Central memory CD8-positive, alpha-beta T cell (primary cell): ENCODE results near the gene CDV3.

Experiments
- ATAC-seq: fragments of 150-1000 bp; cut with Tn5 transposase; replicated peaks from 2 replicates; pipeline ENCODE4 v1.10.0; 2022; ENCODE audit warnings: mild to moderate bottlenecking, moderate FRiP score, moderate number of reproducible peaks; ENCODE audit not compliant: poor library complexity, severe bottlenecking; ENCODE audit errors: extremely low read depth
- DNase-seq, 2 donors: peaks; one replicate each; pipeline ENCODE4 v3.0.0; 2021; ENCODE audit warnings: low spot score in 2 of 2
- H3K27ac Mint-ChIP-seq: one replicate; pipeline ENCODE4 v1.8.0; 2022; ENCODE audit warnings: low read depth, mild to moderate bottlenecking, moderate library complexity, mixed read lengths
- H3K27me3 Mint-ChIP-seq: one replicate; pipeline ENCODE4 v1.8.0; 2022; ENCODE audit warnings: mixed read lengths
- H3K36me3 Mint-ChIP-seq: one replicate; pipeline ENCODE4 v1.8.0; 2022; ENCODE audit warnings: mild to moderate bottlenecking, moderate library complexity, mixed read lengths; ENCODE audit not compliant: insufficient read depth
- H3K4me1 Mint-ChIP-seq: one replicate; pipeline ENCODE4 v1.8.0; 2022; ENCODE audit warnings: mixed read lengths
- H3K4me3 Mint-ChIP-seq: one replicate; pipeline ENCODE4 v1.8.0; 2022; ENCODE audit warnings: mild to moderate bottlenecking, moderate library complexity, mixed read lengths
- H3K9me3 Mint-ChIP-seq: one replicate; pipeline ENCODE4 v1.8.0; 2022; ENCODE audit warnings: mixed read lengths

Gene CDV3

GRCh38 chr3:133593243-133593642 is 19.8 kb downstream of the CDV3 start:
- Mint-ChIP-seq H3K27ac (peak overlapping the region; percentile 74), H3K4me3 (no peak overlapping the region), H3K27me3 (no peaks in the 10 kb centered on the region), H3K36me3 (peaks cover 19% of the 10 kb centered on the region), H3K4me1 (peaks cover 22% of the 10 kb centered on the region), H3K9me3 (no peaks in the 10 kb centered on the region)
- ATAC-seq: no peak
- no peak for DNase-seq

DNA sequence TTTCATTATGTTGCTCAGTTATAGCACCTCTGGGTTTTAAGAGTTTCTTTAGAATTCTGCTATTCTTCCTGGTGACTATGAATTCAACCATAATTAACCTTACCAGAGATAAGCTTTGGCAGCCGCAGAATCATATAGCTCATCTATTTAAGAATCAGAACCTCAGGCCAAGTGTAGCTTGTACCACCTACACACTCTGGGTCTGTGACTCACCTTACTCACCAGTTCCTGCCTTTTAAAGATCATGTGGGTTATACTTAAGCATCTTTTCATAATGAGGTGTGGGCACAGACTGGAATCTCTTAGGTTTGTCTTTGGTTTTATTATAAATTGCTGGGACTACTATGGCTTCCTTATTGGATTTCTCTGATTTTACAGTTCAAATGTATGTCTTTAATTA is 21.9 kb downstream of the CDV3 start:
- Mint-ChIP-seq H3K4me1 (peaks cover 7% of the 10 kb centered on the region), H3K4me3 (no peak overlapping the region), H3K27ac (peak overlapping the region; percentile 36), H3K36me3 (peaks cover 2% of the 10 kb centered on the region), H3K9me3 (no peaks in the 10 kb centered on the region), H3K27me3 (no peaks in the 10 kb centered on the region)
- no peak for DNase-seq
- no peak for ATAC-seq

- ATAC-seq (no peak), DNase-seq (no peak)
- Mint-ChIP-seq H3K4me3 (no peak overlapping the region), H3K27ac (no peak overlapping the region), H3K36me3 (peaks cover 7% of the 10 kb centered on the region), H3K9me3 (no peaks in the 10 kb centered on the region), H3K27me3 (no peaks in the 10 kb centered on the region), H3K4me1 (peaks cover under 1% of the 10 kb centered on the region)
These were observed 24.9 kb downstream of the CDV3 start for GRCh38 chr3:133598405-133598804.

DNA sequence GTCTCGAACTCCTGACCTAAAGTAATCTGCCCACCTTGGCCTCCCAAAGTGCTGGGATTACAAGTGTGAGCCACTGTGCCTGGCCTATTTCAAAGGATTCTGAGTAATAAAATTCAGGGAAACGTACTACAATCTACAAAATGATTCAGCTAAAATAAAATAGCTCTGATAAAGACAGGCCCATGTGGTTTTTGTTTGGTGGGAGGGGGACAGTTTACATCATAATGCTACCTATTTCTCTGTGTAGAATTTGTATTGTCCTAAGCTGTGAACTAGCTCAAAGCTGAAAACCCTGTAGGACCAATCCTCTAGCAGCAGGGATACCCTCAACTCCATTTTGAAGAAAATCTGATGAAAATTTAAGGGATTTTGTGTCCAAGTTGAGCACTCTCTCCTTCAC is 25.8 kb downstream of the CDV3 start:
- DNase-seq (no peak), ATAC-seq (no peak)
- H3K4me1 Mint-ChIP-seq: no peaks in the 10 kb centered on the region
- H3K27ac Mint-ChIP-seq: no peak overlapping the region
- H3K4me3 Mint-ChIP-seq: no peak overlapping the region
- H3K9me3 Mint-ChIP-seq: no peaks in the 10 kb centered on the region
- H3K27me3 Mint-ChIP-seq: no peaks in the 10 kb centered on the region
- H3K36me3 Mint-ChIP-seq: peaks cover 7% of the 10 kb centered on the region

- no peak for ATAC-seq
- H3K9me3 Mint-ChIP-seq: no peaks in the 10 kb centered on the region
- H3K27ac Mint-ChIP-seq: no peak overlapping the region
- no peak for DNase-seq
- peaks cover 8% of the 10 kb centered on the region for H3K36me3 Mint-ChIP-seq
- no peaks in the 10 kb centered on the region for H3K4me1 Mint-ChIP-seq
- no peaks in the 10 kb centered on the region for H3K27me3 Mint-ChIP-seq
- H3K4me3 Mint-ChIP-seq: no peak overlapping the region
These were observed 27.1 kb downstream of the CDV3 start for GRCh38 chr3:133600572-133601081.

GRCh38 chr3:133606342-133606741 is 32.9 kb downstream of the CDV3 start:
- H3K27me3 Mint-ChIP-seq: no peaks in the 10 kb centered on the region
- DNase-seq: no peak
- ATAC-seq: no peak
- H3K4me3 Mint-ChIP-seq: no peak overlapping the region
- H3K27ac Mint-ChIP-seq: no peak overlapping the region
- H3K9me3 Mint-ChIP-seq: no peaks in the 10 kb centered on the region
- no peaks in the 10 kb centered on the region for H3K4me1 Mint-ChIP-seq
- peaks cover 35% of the 10 kb centered on the region for H3K36me3 Mint-ChIP-seq

DNA sequence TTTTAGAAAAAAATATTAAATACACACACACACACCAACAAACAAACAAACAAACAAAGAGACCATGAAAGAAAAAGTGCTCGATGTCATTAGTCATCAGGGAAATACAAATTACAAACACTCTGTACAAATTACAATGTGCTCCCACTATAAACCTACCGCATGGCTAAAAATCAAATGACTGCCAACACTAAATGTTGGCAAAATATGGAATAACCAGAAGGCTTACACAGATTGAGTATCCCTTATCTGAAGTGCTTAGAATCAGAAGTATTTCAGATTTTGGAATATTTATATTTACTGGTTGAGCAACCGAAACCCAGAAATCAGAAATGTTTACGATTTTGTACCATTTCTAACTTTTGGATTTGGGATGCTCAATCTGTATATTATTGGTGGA is 33.4 kb downstream of the CDV3 start:
- H3K4me3 Mint-ChIP-seq: no peak overlapping the region
- no peak overlapping the region for H3K27ac Mint-ChIP-seq
- no peaks in the 10 kb centered on the region for H3K4me1 Mint-ChIP-seq
- no peaks in the 10 kb centered on the region for H3K9me3 Mint-ChIP-seq
- DNase-seq: no peak
- no peak for ATAC-seq
- no peaks in the 10 kb centered on the region for H3K27me3 Mint-ChIP-seq
- H3K36me3 Mint-ChIP-seq: peaks cover 36% of the 10 kb centered on the region

GRCh38 chr3:133607816-133608215 is 34.3 kb downstream of the CDV3 start:
- Mint-ChIP-seq H3K27me3 (no peaks in the 10 kb centered on the region), H3K4me3 (no peak overlapping the region), H3K27ac (no peak overlapping the region), H3K36me3 (peaks cover 37% of the 10 kb centered on the region), H3K9me3 (no peaks in the 10 kb centered on the region), H3K4me1 (no peaks in the 10 kb centered on the region)
- DNase-seq (no peak), ATAC-seq (no peak)

DNA sequence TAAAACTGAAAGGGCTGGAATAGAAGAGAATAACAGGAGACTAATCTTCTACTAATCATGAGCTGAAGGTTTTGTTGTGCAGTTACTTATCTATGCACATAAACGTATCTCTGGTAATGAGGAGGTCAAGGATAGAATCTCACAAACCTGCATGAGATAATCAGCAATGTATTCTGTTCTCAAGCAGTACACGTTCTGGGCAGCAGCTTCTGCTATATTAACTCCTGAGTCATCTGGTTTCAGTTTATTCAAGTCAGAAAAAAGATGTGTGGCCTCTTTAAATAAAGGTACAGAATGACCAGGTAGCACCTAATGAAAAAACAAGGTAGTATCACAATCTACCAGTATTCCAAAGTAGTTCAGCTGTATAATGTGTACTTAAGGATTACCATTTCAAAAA is 34.9 kb downstream of the CDV3 start:
- H3K4me3 Mint-ChIP-seq: no peak overlapping the region
- H3K9me3 Mint-ChIP-seq: no peaks in the 10 kb centered on the region
- no peak for ATAC-seq
- DNase-seq: no peak
- no peaks in the 10 kb centered on the region for H3K4me1 Mint-ChIP-seq
- peaks cover 40% of the 10 kb centered on the region for H3K36me3 Mint-ChIP-seq
- H3K27ac Mint-ChIP-seq: no peak overlapping the region
- H3K27me3 Mint-ChIP-seq: no peaks in the 10 kb centered on the region

DNA sequence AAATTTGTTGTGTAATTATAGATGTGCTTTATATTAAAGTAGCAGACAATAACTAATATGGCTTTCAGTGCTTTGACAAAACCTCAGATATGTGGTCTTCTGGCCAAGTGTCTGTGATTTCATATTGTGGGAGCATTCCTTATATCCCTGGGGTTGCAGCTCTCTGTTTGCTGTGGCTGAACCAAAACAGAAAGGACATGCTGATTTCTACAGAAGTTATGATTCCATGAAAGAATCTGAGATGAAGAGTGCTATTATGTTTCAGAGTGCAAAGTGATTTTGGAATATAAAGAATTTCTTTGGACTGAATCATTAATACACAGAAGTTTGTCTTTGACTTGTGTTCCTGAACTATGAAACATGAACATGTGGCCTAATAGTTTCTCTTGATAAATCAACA is 36.5 kb downstream of the CDV3 start:
- no peaks in the 10 kb centered on the region for H3K27me3 Mint-ChIP-seq
- H3K9me3 Mint-ChIP-seq: no peaks in the 10 kb centered on the region
- H3K36me3 Mint-ChIP-seq: peaks cover 41% of the 10 kb centered on the region
- no peak overlapping the region for H3K27ac Mint-ChIP-seq
- H3K4me1 Mint-ChIP-seq: no peaks in the 10 kb centered on the region
- ATAC-seq (no peak), DNase-seq (no peak)
- no peak overlapping the region for H3K4me3 Mint-ChIP-seq

- no peak for DNase-seq
- Mint-ChIP-seq H3K27me3 (no peaks in the 10 kb centered on the region), H3K4me3 (no peak overlapping the region), H3K27ac (no peak overlapping the region), H3K9me3 (no peaks in the 10 kb centered on the region), H3K4me1 (no peaks in the 10 kb centered on the region), H3K36me3 (peaks cover 46% of the 10 kb centered on the region)
- no peak for ATAC-seq
These were observed 38.0 kb downstream of the CDV3 start for GRCh38 chr3:133611534-133611933.

- no peaks in the 10 kb centered on the region for H3K9me3 Mint-ChIP-seq
- H3K27me3 Mint-ChIP-seq: no peaks in the 10 kb centered on the region
- ATAC-seq (no peak), DNase-seq (no peak)
- H3K4me1 Mint-ChIP-seq: no peaks in the 10 kb centered on the region
- H3K36me3 Mint-ChIP-seq: peaks cover 61% of the 10 kb centered on the region
- no peak overlapping the region for H3K4me3 Mint-ChIP-seq
- H3K27ac Mint-ChIP-seq: no peak overlapping the region
These were observed 46.7 kb downstream of the CDV3 start for GRCh38 chr3:133620066-133620784.

DNA sequence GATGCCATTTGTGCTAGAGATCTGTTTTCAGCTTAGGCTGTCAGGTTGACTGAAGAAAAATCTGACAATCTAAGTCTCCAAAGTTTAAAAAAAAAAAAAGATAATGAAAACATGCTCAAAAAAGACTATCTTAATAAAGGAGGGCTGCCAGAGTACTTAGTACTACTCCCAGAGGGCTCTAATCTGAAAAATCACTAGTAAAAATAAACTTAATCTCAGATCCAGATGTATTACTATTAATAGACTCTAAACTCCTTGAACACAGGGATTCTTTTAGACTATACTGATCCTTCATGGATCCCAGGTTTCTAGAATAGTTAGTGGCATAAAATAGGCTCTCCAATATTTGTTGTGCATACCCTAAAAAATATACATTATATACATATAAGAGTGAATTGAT is 54.3 kb downstream of the CDV3 start:
- DNase-seq: no peak
- H3K27ac Mint-ChIP-seq: no peak overlapping the region
- peaks cover 47% of the 10 kb centered on the region for H3K36me3 Mint-ChIP-seq

More for the DNA sequence above, 54.3 kb downstream of the CDV3 start:
- ATAC-seq: no peak
- no peak overlapping the region for H3K4me3 Mint-ChIP-seq
- no peaks in the 10 kb centered on the region for H3K9me3 Mint-ChIP-seq
- H3K4me1 Mint-ChIP-seq: no peaks in the 10 kb centered on the region
- H3K27me3 Mint-ChIP-seq: no peaks in the 10 kb centered on the region
